ENCODE data around the gene PNMA6E.

Gene PNMA6E

GRCh38 chrX:153410373-153410772 is 9.2 kb upstream of the PNMA6E start:
- Histone ChIP-seq H3K9ac (ENCODE audit: low read depth, low read length) (no peak overlapping the region), H3K4me3 (ENCODE audit: low read depth in 1 of 2, low read length in 2 of 2) (no peak overlapping the region), H3K4me2 (ENCODE audit: insufficient read depth, low read length) (no peak overlapping the region), H3K36me3 (ENCODE audit: insufficient read depth, low read length) (no peaks in the 10 kb centered on the region), H2AFZ (ENCODE audit: low read depth, low read length) (no peak overlapping the region), H3K27me3 (ENCODE audit: insufficient read depth, low read length, poor library complexity) (no peaks in the 10 kb centered on the region), H3K9me3 (ENCODE audit: insufficient read depth, low read length, severe bottlenecking) (no peaks in the 10 kb centered on the region), H3K4me1 (ENCODE audit: insufficient read depth, low read length) (no peaks in the 10 kb centered on the region), H4K20me1 (ENCODE audit: insufficient read depth, low read length) (no peaks in the 10 kb centered on the region), H3K79me2 (ENCODE audit: insufficient read depth, low read length) (no peaks in the 10 kb centered on the region), H3K27ac (ENCODE audit: low read length) (no peak overlapping the region)
- no peak for DNase-seq
- TF ChIP-seq CTCF (IDR thresholded peaks at IDR 0.05; ENCODE audit: borderline replicate concordance, extremely low read depth, low read length, poor library complexity, severe bottlenecking) (no peak), EZH2 (IDR thresholded peaks at IDR 0.05; ENCODE audit: borderline replicate concordance, low read depth, low read length, severe bottlenecking) (no peak)
- no peak for ATAC-seq (ENCODE audit: insufficient read depth, low read depth)

GRCh38 chrX:153409414-153410101 is 8.4 kb upstream of the PNMA6E start:
- H3K79me2 ChIP-seq (ENCODE audit: insufficient read depth, low read length), result no peaks in the 10 kb centered on the region
- no peaks in the 10 kb centered on the region for H3K4me1 ChIP-seq (ENCODE audit: insufficient read depth, low read length)
- H3K4me3 ChIP-seq (ENCODE audit: low read depth in 1 of 2, low read length in 2 of 2), result no peak overlapping the region
- H3K9me3 ChIP-seq (ENCODE audit: insufficient read depth, low read length, severe bottlenecking), result no peaks in the 10 kb centered on the region
- no peak overlapping the region for H3K9ac ChIP-seq (ENCODE audit: low read depth, low read length)
- H2AFZ ChIP-seq (ENCODE audit: low read depth, low read length), result no peak overlapping the region
- ATAC-seq (ENCODE audit: insufficient read depth, low read depth), result no peak
- H4K20me1 ChIP-seq (ENCODE audit: insufficient read depth, low read length), result no peaks in the 10 kb centered on the region
- H3K27me3 ChIP-seq (ENCODE audit: insufficient read depth, low read length, poor library complexity), result no peaks in the 10 kb centered on the region
- H3K36me3 ChIP-seq (ENCODE audit: insufficient read depth, low read length), result no peaks in the 10 kb centered on the region
- DNase-seq, result no peak
- no peak overlapping the region for H3K4me2 ChIP-seq (ENCODE audit: insufficient read depth, low read length)
- no peak for TF ChIP-seq CTCF (IDR thresholded peaks at IDR 0.05; ENCODE audit: borderline replicate concordance, extremely low read depth, low read length, poor library complexity, severe bottlenecking)
- no peak overlapping the region for H3K27ac ChIP-seq (ENCODE audit: low read length)

- TF ChIP-seq EZH2 (IDR thresholded peaks at IDR 0.05; ENCODE audit: borderline replicate concordance, low read depth, low read length, severe bottlenecking) (no peak), CTCF (IDR thresholded peaks at IDR 0.05; ENCODE audit: borderline replicate concordance, extremely low read depth, low read length, poor library complexity, severe bottlenecking) (no peak)
- no peaks in the 10 kb centered on the region for H4K20me1 ChIP-seq (ENCODE audit: insufficient read depth, low read length)
- no peak overlapping the region for H3K9ac ChIP-seq (ENCODE audit: low read depth, low read length)
- H3K27me3 ChIP-seq (ENCODE audit: insufficient read depth, low read length, poor library complexity), result no peaks in the 10 kb centered on the region
- no peak overlapping the region for H3K4me3 ChIP-seq (ENCODE audit: low read depth in 1 of 2, low read length in 2 of 2)
- no peak overlapping the region for H2AFZ ChIP-seq (ENCODE audit: low read depth, low read length)
- no peak overlapping the region for H3K27ac ChIP-seq (ENCODE audit: low read length)
- no peaks in the 10 kb centered on the region for H3K36me3 ChIP-seq (ENCODE audit: insufficient read depth, low read length)
- no peaks in the 10 kb centered on the region for H3K9me3 ChIP-seq (ENCODE audit: insufficient read depth, low read length, severe bottlenecking)
- H3K4me1 ChIP-seq (ENCODE audit: insufficient read depth, low read length), result no peaks in the 10 kb centered on the region
- DNase-seq (no peak), ATAC-seq (ENCODE audit: insufficient read depth, low read depth) (no peak)
- H3K79me2 ChIP-seq (ENCODE audit: insufficient read depth, low read length), result no peaks in the 10 kb centered on the region
- no peak overlapping the region for H3K4me2 ChIP-seq (ENCODE audit: insufficient read depth, low read length)
Measured at GRCh38 chrX:153408871-153409351, 7.8 kb upstream of the PNMA6E start.
